Measurements from ENCODE around the gene TAS1R1. TPM values are rescaled to one million over a fixed set of nuclear protein-coding genes. Genes with fewer than 3 reads are reported as not detected.
"Not testable (repeated sequence)": the region's sequence is repeated elsewhere in the genome, so short reads cannot be mapped to it uniquely, and the experiment has no call there.

The TAS1R1 gene
- total and polyA plus RNA-seq, 2 experiments from 2014 or later: 0.17 TPM; not detected in 1

- Histone ChIP-seq H3K27me3 (no peaks in the 10 kb centered on the region), H3K27ac (no peak overlapping the region), H3K36me3 (peaks cover 39% of the 10 kb centered on the region), H3K4me1 (ENCODE audit: low read depth) (no peaks in the 10 kb centered on the region), H3K9me3 (ENCODE audit: low read depth) (no peaks in the 10 kb centered on the region), H3K4me3 (no peak overlapping the region)
- DNase-seq (ENCODE audit: low read depth in 1 of 2, low spot score in 1 of 2): no peak
- no peak for TF ChIP-seq CTCF (IDR thresholded peaks at IDR 0.05; ENCODE audit: low read depth, low read length)
These were observed 9.6 kb upstream of the TAS1R1 start for GRCh38 chr1:6545276-6546112.

GRCh38 chr1:6546326-6546725 lies 8.8 kb upstream of the TAS1R1 start:
- DNase-seq (ENCODE audit: low read depth in 1 of 2, low spot score in 1 of 2): no peak
- Histone ChIP-seq H3K4me1 (ENCODE audit: low read depth) (no peaks in the 10 kb centered on the region), H3K4me3 (no peak overlapping the region), H3K27me3 (no peaks in the 10 kb centered on the region), H3K9me3 (ENCODE audit: low read depth) (no peaks in the 10 kb centered on the region), H3K36me3 (peaks cover 43% of the 10 kb centered on the region), H3K27ac (no peak overlapping the region)
- TF ChIP-seq CTCF (IDR thresholded peaks at IDR 0.05; ENCODE audit: low read depth, low read length): no peak

- TF ChIP-seq CTCF (IDR thresholded peaks at IDR 0.05; ENCODE audit: low read depth, low read length): no peak
- Histone ChIP-seq H3K36me3 (peaks cover 42% of the 10 kb centered on the region), H3K27me3 (no peaks in the 10 kb centered on the region), H3K27ac (no peak overlapping the region), H3K4me3 (no peak overlapping the region), H3K4me1 (ENCODE audit: low read depth) (no peaks in the 10 kb centered on the region), H3K9me3 (ENCODE audit: low read depth) (no peaks in the 10 kb centered on the region)
- DNase-seq (ENCODE audit: low read depth in 1 of 2, low spot score in 1 of 2): no peak
These were observed 7.8 kb upstream of the TAS1R1 start for GRCh38 chr1:6547301-6547700.

- H3K27me3 ChIP-seq: no peaks in the 10 kb centered on the region
- peak within 1 kb of the TSS; percentile 79 for H3K27ac ChIP-seq
- H3K4me3 ChIP-seq: peak within 1 kb of the TSS; percentile 97
- DNase-seq (ENCODE audit: low read depth in 1 of 2, low spot score in 1 of 2): peak; percentile 94 to 95
- peaks cover 6% of the 10 kb centered on the region for H3K4me1 ChIP-seq (ENCODE audit: low read depth)
- peak; percentile 89 for TF ChIP-seq CTCF (IDR thresholded peaks at IDR 0.05; ENCODE audit: low read depth, low read length)
- no peaks in the 10 kb centered on the region for H3K9me3 ChIP-seq (ENCODE audit: low read depth)
- peaks cover 15% of the 10 kb centered on the region for H3K36me3 ChIP-seq
These were observed 838 bp upstream of the TAS1R1 start, which contains the start of gene NOL9 for GRCh38 chr1:6554031-6554906. Gene NOL9, minus strand, starts transcription at chr1:6554513. Its CDS starts 11 bp downstream, at chr1:6554502.

GRCh38 chr1:6557597-6557996 lies 2.5 kb downstream of the TAS1R1 start:
- DNase-seq (ENCODE audit: low read depth in 1 of 2, low spot score in 1 of 2): no peak
- TF ChIP-seq CTCF (IDR thresholded peaks at IDR 0.05; ENCODE audit: low read depth, low read length): no peak
- H3K36me3 ChIP-seq: no peaks in the 10 kb centered on the region
- H3K4me3 ChIP-seq: no peak overlapping the region
- H3K4me1 ChIP-seq (ENCODE audit: low read depth): peaks cover 6% of the 10 kb centered on the region
- H3K27me3 ChIP-seq: no peaks in the 10 kb centered on the region
- no peaks in the 10 kb centered on the region for H3K9me3 ChIP-seq (ENCODE audit: low read depth)
- no peak overlapping the region for H3K27ac ChIP-seq

GRCh38 chr1:6559161-6559560 lies 4.1 kb downstream of the TAS1R1 start:
- H3K27me3 ChIP-seq; H3K4me1 ChIP-seq (ENCODE audit: low read depth); H3K36me3 ChIP-seq; H3K9me3 ChIP-seq (ENCODE audit: low read depth); H3K4me3 ChIP-seq; DNase-seq (ENCODE audit: low read depth in 1 of 2, low spot score in 1 of 2); H3K27ac ChIP-seq: not testable (repeated sequence)

Data from cardiac muscle cell (in vitro differentiated cells and primary cell).